Loucy (cell line): Measurements from ENCODE around the gene CAMTA2.
A peak's percentile ranks its signal among the peaks of the same experiment; 100 is the strongest.

Experiments used
- H2AFZ ChIP-seq: fragments of 200-600 bp; sonication (generic); 2 replicates; pipeline ENCODE4 v1.6.0; 2016; ENCODE audit warnings: antibody characterized with exemption, mild to moderate bottlenecking, low read length, moderate library complexity
- H3F3A ChIP-seq: fragments of 200-600 bp; 2 replicates; pipeline ENCODE4 v1.6.0; 2016; ENCODE audit warnings: antibody characterized with exemption, low read depth, mild to moderate bottlenecking
- H3K27me3 ChIP-seq: fragments of 200-600 bp; sonication (generic); 2 replicates; pipeline ENCODE4 v1.6.1; 2014; ENCODE audit warnings: low read length, mild to moderate bottlenecking; ENCODE audit not compliant: insufficient read depth, poor library complexity, severe bottlenecking
- H3K36me3 ChIP-seq: fragments of 200-600 bp; sonication (generic); 2 replicates; pipeline ENCODE4 v1.6.1; 2016; ENCODE audit warnings: low read length; ENCODE audit not compliant: insufficient read depth
- H3K4me1 ChIP-seq: fragments of 200-600 bp; sonication (generic); 2 replicates; pipeline ENCODE4 v1.5.1; 2014; ENCODE audit warnings: low read length, mild to moderate bottlenecking; ENCODE audit not compliant: insufficient read depth, poor library complexity, severe bottlenecking
- H3K4me2 ChIP-seq: fragments of 200-600 bp; sonication (generic); 2 replicates; pipeline ENCODE4 v1.6.0; 2014; ENCODE audit warnings: antibody characterized with exemption, low read length, low read depth, mild to moderate bottlenecking; ENCODE audit not compliant: poor library complexity, severe bottlenecking
- H3K4me3 ChIP-seq: fragments of 200-600 bp; sonication (generic); 2 replicates; pipeline ENCODE4 v1.5.1; 2014; ENCODE audit warnings: low read length, mild to moderate bottlenecking, mixed read lengths; ENCODE audit not compliant: poor library complexity, severe bottlenecking
- H3K79me2 ChIP-seq: fragments of 200-600 bp; sonication (generic); 2 replicates; pipeline ENCODE4 v1.6.1; 2014; ENCODE audit warnings: low read length; ENCODE audit not compliant: insufficient read depth
- H3K9ac ChIP-seq: fragments of 200-600 bp; sonication (generic); 2 replicates; pipeline ENCODE4 v1.6.0; 2014; ENCODE audit warnings: mild to moderate bottlenecking, low read depth, low read length, moderate library complexity; ENCODE audit not compliant: poor library complexity, severe bottlenecking
- H3K9me2 ChIP-seq: fragments of 200-600 bp; sonication (generic); replicated peaks from 2 replicates; pipeline ENCODE4 v1.6.1; 2016; ENCODE audit warnings: low read depth, low read length, mixed read lengths
- H3K9me3 ChIP-seq: fragments of 200-600 bp; sonication (generic); 2 replicates; pipeline ENCODE4 v1.6.1; 2014; ENCODE audit warnings: mild to moderate bottlenecking, antibody characterized with exemption, low read length, low read depth; ENCODE audit not compliant: insufficient read depth
- H4K20me1 ChIP-seq: fragments of 200-600 bp; sonication (generic); 2 replicates; pipeline ENCODE4 v1.6.0; 2014; ENCODE audit warnings: antibody characterized with exemption, low read length, mild to moderate bottlenecking; ENCODE audit not compliant: insufficient read depth, poor library complexity, severe bottlenecking
- CTCF ChIP-seq: fragments of 200-600 bp; sonication (generic); conservative IDR thresholded peaks from 2 replicates; pipeline ENCODE4 v1.5.1; 2014; ENCODE audit warnings: mild to moderate bottlenecking, antibody characterized with exemption, low read length
- EZH2phosphoT487 ChIP-seq: fragments of 200-600 bp; IDR thresholded peaks from 2 replicates; pipeline ENCODE4 v1.6.1; 2018; ENCODE audit warnings: antibody characterized with exemption, mild to moderate bottlenecking, moderate library complexity, borderline replicate concordance

CAMTA2 gene

GRCh38 chr17:4950075-4950745 lies 37.3 kb downstream of the CAMTA2 start:
- H3K9me3 ChIP-seq = no peaks in the 10 kb centered on the region
- H3K79me2 ChIP-seq = peaks cover 50% of the 10 kb centered on the region
- peaks cover 28% of the 10 kb centered on the region for H3F3A ChIP-seq
- H3K4me1 ChIP-seq = peaks cover 26% of the 10 kb centered on the region
- H4K20me1 ChIP-seq = peaks cover 30% of the 10 kb centered on the region
- H3K9ac ChIP-seq = peak overlapping the region; percentile 99
- H3K36me3 ChIP-seq = peaks cover 22% of the 10 kb centered on the region
- H3K4me2 ChIP-seq = peak overlapping the region; percentile 91
- H2AFZ ChIP-seq = no peak overlapping the region
- H3K27me3 ChIP-seq = peaks cover 14% of the 10 kb centered on the region
- no peaks in the 10 kb centered on the region for H3K9me2 ChIP-seq
- no peak for TF ChIP-seq CTCF
- TF ChIP-seq EZH2phosphoT487 = no peak
- H3K4me3 ChIP-seq = peak overlapping the region; percentile 90

GRCh38 chr17:4949321-4950074 lies 38.0 kb downstream of the CAMTA2 start:
- H3K4me3 ChIP-seq = peak overlapping the region; percentile 90
- H3K4me1 ChIP-seq = peaks cover 33% of the 10 kb centered on the region
- peak overlapping the region; percentile 99 for H3K9ac ChIP-seq
- H2AFZ ChIP-seq = peak overlapping the region; percentile 84
- H4K20me1 ChIP-seq = peaks cover 37% of the 10 kb centered on the region
- H3K9me3 ChIP-seq = no peaks in the 10 kb centered on the region
- peaks cover 29% of the 10 kb centered on the region for H3K36me3 ChIP-seq
- TF ChIP-seq CTCF = no peak
- peaks cover 35% of the 10 kb centered on the region for H3F3A ChIP-seq
- H3K4me2 ChIP-seq = peak overlapping the region; percentile 91
- peaks cover 57% of the 10 kb centered on the region for H3K79me2 ChIP-seq
- H3K9me2 ChIP-seq = no peaks in the 10 kb centered on the region
- peaks cover 14% of the 10 kb centered on the region for H3K27me3 ChIP-seq

GRCh38 chr17:4948931-4949320 lies 38.5 kb downstream of the CAMTA2 start:
- H3K9me2 ChIP-seq = no peaks in the 10 kb centered on the region
- no peaks in the 10 kb centered on the region for H3K9me3 ChIP-seq
- peak overlapping the region; percentile 84 for H2AFZ ChIP-seq
- peaks cover 37% of the 10 kb centered on the region for H3K4me1 ChIP-seq
- TF ChIP-seq CTCF (no peak), EZH2phosphoT487 (no peak)
- H4K20me1 ChIP-seq = peaks cover 41% of the 10 kb centered on the region
- H3F3A ChIP-seq = peaks cover 39% of the 10 kb centered on the region
- peak overlapping the region; percentile 91 for H3K4me2 ChIP-seq
- peak overlapping the region; percentile 90 for H3K4me3 ChIP-seq
- H3K27me3 ChIP-seq = peaks cover 14% of the 10 kb centered on the region
- H3K9ac ChIP-seq = peak overlapping the region; percentile 99
- H3K36me3 ChIP-seq = peaks cover 31% of the 10 kb centered on the region
- H3K79me2 ChIP-seq = peaks cover 63% of the 10 kb centered on the region
